Keratinocyte (primary cell): ENCODE results near the gene NFE2L3. TPM values are rescaled to one million over a fixed set of nuclear protein-coding genes. Genes with fewer than 3 reads are reported as not detected.

Experiments
- DNase-seq: peaks from one replicate; pipeline ENCODE4 v3.0.0-alpha.2; 2011; ENCODE audit warnings: low read depth, missing footprints, low spot score
- FAIRE-seq: peaks from 2 replicates; lab custom pipeline; 2011; peaks lifted over from hg19 to GRCh38; lab: Jason Lieb, UNC
- H2AFZ ChIP-seq: 2 replicates; pipeline ENCODE4 v1.6.0; 2012; ENCODE audit warnings: low read length, control low read depth, inconsistent platforms; ENCODE audit not compliant: control insufficient read depth
- H3K27ac ChIP-seq: 2 replicates; pipeline ENCODE4 v1.5.1; 2011; ENCODE audit warnings: low read length; ENCODE audit not compliant: control insufficient read depth, insufficient read depth
- H3K27me3 ChIP-seq: 3 replicates; pipeline ENCODE4 v1.6.0; 2011; ENCODE audit warnings: low read length; ENCODE audit not compliant: control insufficient read depth, insufficient read depth; ENCODE audit errors: extremely low read depth
- H3K36me3 ChIP-seq, 2 experiments: 2 replicates in 1 of 2; 3 replicates in 1 of 2; pipeline ENCODE4 v1.5.1; 2011; ENCODE audit warnings: low read length in 2 of 2, mild to moderate bottlenecking in 1 of 2; ENCODE audit not compliant: control insufficient read depth in 2 of 2, insufficient read depth in 2 of 2; ENCODE audit errors: extremely low read depth in 1 of 2
- H3K4me1 ChIP-seq: 3 replicates; pipeline ENCODE4 v1.5.1; 2011; ENCODE audit warnings: low read length; ENCODE audit not compliant: control insufficient read depth, insufficient read depth; ENCODE audit errors: extremely low read depth
- H3K4me2 ChIP-seq: 3 replicates; pipeline ENCODE4 v1.6.0; 2011; ENCODE audit warnings: low read depth, low read length; ENCODE audit not compliant: control insufficient read depth, insufficient read depth; ENCODE audit errors: extremely low read depth
- H3K4me3 ChIP-seq, 3 experiments: fragments of 200-600 bp in 1 of 3; sonication (generic) in 1 of 3; 2 replicates in 2 of 3; 3 replicates in 1 of 3; pipeline ENCODE4 v1.5.1; 2011 to 2016; ENCODE audit warnings: low read length in 3 of 3, mild to moderate bottlenecking in 3 of 3, control low read depth in 2 of 3, inconsistent platforms in 1 of 3, low read depth in 1 of 3, mixed read lengths in 1 of 3, mixed run types in 1 of 3, moderate library complexity in 1 of 3; ENCODE audit not compliant: control insufficient read depth in 2 of 3, insufficient read depth in 2 of 3; ENCODE audit errors: extremely low read depth in 1 of 3
- H3K79me2 ChIP-seq: 2 replicates; pipeline ENCODE4 v1.6.0; 2012; ENCODE audit warnings: low read length; ENCODE audit not compliant: control insufficient read depth, insufficient read depth
- H3K9ac ChIP-seq: 3 replicates; pipeline ENCODE4 v1.6.0; 2011; ENCODE audit warnings: low read length; ENCODE audit not compliant: control insufficient read depth, insufficient read depth; ENCODE audit errors: extremely low read depth
- H3K9me1 ChIP-seq: 3 replicates; pipeline ENCODE4 v1.6.0; 2011; ENCODE audit warnings: low read length; ENCODE audit not compliant: control insufficient read depth, insufficient read depth; ENCODE audit errors: extremely low read depth
- H3K9me3 ChIP-seq: 2 replicates; pipeline ENCODE4 v1.5.1; 2012; ENCODE audit warnings: low read depth, low read length; ENCODE audit not compliant: control insufficient read depth
- H4K20me1 ChIP-seq: 3 replicates; pipeline ENCODE4 v1.6.0; 2011; ENCODE audit warnings: low read length; ENCODE audit not compliant: control insufficient read depth, insufficient read depth; ENCODE audit errors: extremely low read depth
- EZH2 ChIP-seq: IDR thresholded peaks from one replicate; pipeline ENCODE4 v1.6.1; 2012; ENCODE audit warnings: inconsistent platforms, mild to moderate bottlenecking, low read length, moderate library complexity
- dilution Hi-C: fragments of 300-500 bp; cut with MboI; formaldehyde crosslinking; loops from one replicate; pipeline ENCODE4 v1.7.0; 2020; ENCODE audit warnings: low sequenced_read_pairs; ENCODE audit not compliant: extremely low pct_ligation_motif_present
- polyA plus RNA-seq, 5 experiments: library from polyadenylated mRNA; depleted of rRNA in 3 of 5; stranded (reverse) in 3 of 5; stranded (forward) in 1 of 5; unstranded in 1 of 5; fragments of >200 nt; gene quantifications; 1 replicate in 1 of 5; 2 replicates in 3 of 5; 3 replicates in 1 of 5; pipeline versions ENCODE4 v1.2.1 to v1.2.3, GENCODE V29; 2011 to 2012; ENCODE audit warnings: missing spikeins in 2 of 5, low read depth in 1 of 5, low replicate concordance in 1 of 5
- TF ChIP-seq, protein P1 (sequence below), 3 experiments: IDR thresholded peaks in 1 of 3; conservative IDR thresholded peaks in 1 of 3; optimal IDR thresholded peaks in 1 of 3; 2 replicates in 2 of 3; 3 replicates in 1 of 3; pipeline versions ENCODE3 to v1.5.1; 2011; ENCODE audit warnings: low read length in 3 of 3, mild to moderate bottlenecking in 3 of 3, moderate library complexity in 2 of 3, control low read depth in 1 of 3, inconsistent platforms in 1 of 3; ENCODE audit not compliant: insufficient read depth in 2 of 3; ENCODE audit errors: extremely low read depth in 1 of 3

Gene NFE2L3
- polyA plus RNA-seq, 1 donor (not counting 4 experiments of a cell fraction or from before 2014, with no cell fraction given): 17.8 TPM

DNA sequence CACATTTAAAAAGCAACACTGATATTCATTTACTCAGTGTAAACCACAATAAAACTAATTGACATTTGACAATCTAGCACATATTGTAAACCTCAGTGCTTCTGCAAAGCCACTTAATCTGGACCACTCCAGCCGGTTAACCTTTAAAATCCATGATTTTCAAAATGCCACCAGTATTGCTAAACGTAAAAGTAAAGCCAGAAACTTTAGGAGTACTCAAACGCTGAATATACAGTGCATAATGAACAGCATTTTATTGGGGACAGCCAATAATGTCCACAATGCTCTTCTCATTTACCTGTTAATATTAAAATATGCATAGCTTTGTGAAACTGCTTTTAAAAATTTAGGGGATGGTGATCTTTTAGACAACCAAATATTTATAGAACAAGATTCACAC is 37.7 kb downstream of the NFE2L3 start:
- no peaks in the 10 kb centered on the region for H3K4me1 ChIP-seq
- H3K9me3 ChIP-seq: no peaks in the 10 kb centered on the region
- H3K9ac ChIP-seq: no peak overlapping the region
- peaks cover 36% of the 10 kb centered on the region for H3K79me2 ChIP-seq
- peaks cover 27% of the 10 kb centered on the region for H4K20me1 ChIP-seq
- H3K4me2 ChIP-seq: no peak overlapping the region
- TF ChIP-seq EZH2: no peak
- TF ChIP-seq, protein P1, sequence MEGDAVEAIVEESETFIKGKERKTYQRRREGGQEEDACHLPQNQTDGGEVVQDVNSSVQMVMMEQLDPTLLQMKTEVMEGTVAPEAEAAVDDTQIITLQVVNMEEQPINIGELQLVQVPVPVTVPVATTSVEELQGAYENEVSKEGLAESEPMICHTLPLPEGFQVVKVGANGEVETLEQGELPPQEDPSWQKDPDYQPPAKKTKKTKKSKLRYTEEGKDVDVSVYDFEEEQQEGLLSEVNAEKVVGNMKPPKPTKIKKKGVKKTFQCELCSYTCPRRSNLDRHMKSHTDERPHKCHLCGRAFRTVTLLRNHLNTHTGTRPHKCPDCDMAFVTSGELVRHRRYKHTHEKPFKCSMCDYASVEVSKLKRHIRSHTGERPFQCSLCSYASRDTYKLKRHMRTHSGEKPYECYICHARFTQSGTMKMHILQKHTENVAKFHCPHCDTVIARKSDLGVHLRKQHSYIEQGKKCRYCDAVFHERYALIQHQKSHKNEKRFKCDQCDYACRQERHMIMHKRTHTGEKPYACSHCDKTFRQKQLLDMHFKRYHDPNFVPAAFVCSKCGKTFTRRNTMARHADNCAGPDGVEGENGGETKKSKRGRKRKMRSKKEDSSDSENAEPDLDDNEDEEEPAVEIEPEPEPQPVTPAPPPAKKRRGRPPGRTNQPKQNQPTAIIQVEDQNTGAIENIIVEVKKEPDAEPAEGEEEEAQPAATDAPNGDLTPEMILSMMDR (optimal IDR thresholded peaks at IDR 0.05 in 1 of 3, IDR thresholded peaks at IDR 0.05 in 1 of 3, conservative IDR thresholded peaks at IDR 0.05 in 1 of 3; ENCODE audit: extremely low read depth in 1 of 3, insufficient read depth in 2 of 3, low read length in 3 of 3): no peak
- H3K27me3 ChIP-seq: no peaks in the 10 kb centered on the region
- dilution Hi-C loops: no loop called here
- H3K9me1 ChIP-seq: no peaks in the 10 kb centered on the region
- H3K4me3 ChIP-seq: no peak overlapping the region
- no peak overlapping the region for H3K27ac ChIP-seq
- no peak for FAIRE-seq
- DNase-seq: no peak
- H3K36me3 ChIP-seq: peaks cover 31 to 63% of the 10 kb centered on the region in 2 experiments
- no peak overlapping the region for H2AFZ ChIP-seq

GRCh38 chr7:26190417-26190869 is 38.4 kb downstream of the NFE2L3 start:
- no peak overlapping the region for H3K27ac ChIP-seq

More at GRCh38 chr7:26190417-26190869, 38.4 kb downstream of the NFE2L3 start:
- H3K4me3 ChIP-seq: no peak overlapping the region
- H3K9me3 ChIP-seq: no peaks in the 10 kb centered on the region
- H3K9ac ChIP-seq: no peak overlapping the region
- FAIRE-seq (no peak), DNase-seq (no peak)
- H4K20me1 ChIP-seq: peaks cover 28% of the 10 kb centered on the region
- H3K36me3 ChIP-seq: peaks cover 32 to 64% of the 10 kb centered on the region in 2 experiments
- H2AFZ ChIP-seq: no peak overlapping the region
- peaks cover 44% of the 10 kb centered on the region for H3K79me2 ChIP-seq
- no peak for TF ChIP-seq EZH2
- TF ChIP-seq, protein P1 (optimal IDR thresholded peaks at IDR 0.05 in 1 of 3, IDR thresholded peaks at IDR 0.05 in 1 of 3, conservative IDR thresholded peaks at IDR 0.05 in 1 of 3; ENCODE audit: extremely low read depth in 1 of 3, insufficient read depth in 2 of 3, low read length in 3 of 3): no peak
- no peaks in the 10 kb centered on the region for H3K9me1 ChIP-seq
- H3K4me1 ChIP-seq: no peaks in the 10 kb centered on the region
- no peaks in the 10 kb centered on the region for H3K27me3 ChIP-seq
- no peak overlapping the region for H3K4me2 ChIP-seq
- dilution Hi-C loops: no loop called here
